H1 (cell line): Measurements from ENCODE around the gene CPEB3. TPM values are rescaled to one million over a fixed set of nuclear protein-coding genes. Genes with fewer than 3 reads are reported as not detected.

ENCODE experiments used
- ATF3 ChIP-seq: IDR thresholded peaks from 2 replicates; pipeline ENCODE4 v1.6.1; 2011; ENCODE audit warnings: low read depth, mild to moderate bottlenecking, low read length; ENCODE audit not compliant: insufficient read depth
- CHD7 ChIP-seq: fragments of 300-600 bp; sonication (generic); IDR thresholded peaks from 2 replicates; pipeline ENCODE4 v1.7.1; 2012; ENCODE audit warnings: low read length, moderate library complexity, mild to moderate bottlenecking, inconsistent platforms; ENCODE audit not compliant: insufficient replicate concordance
- JUN ChIP-seq: IDR thresholded peaks from 2 replicates; pipeline ENCODE4 v1.6.1; 2011; ENCODE audit warnings: low read depth, mild to moderate bottlenecking, improper control_type of control experiment, low read length
- NRF1 ChIP-seq: IDR thresholded peaks from 2 replicates; pipeline ENCODE4 v1.6.1; 2011; ENCODE audit warnings: mild to moderate bottlenecking, low read depth, low read length, improper control_type of control experiment
- POU5F1 ChIP-seq: IDR thresholded peaks from 2 replicates; pipeline ENCODE4 v1.6.1; 2011; ENCODE audit warnings: low read depth, mild to moderate bottlenecking, low read length, moderate library complexity
- RBBP5 ChIP-seq: IDR thresholded peaks from 2 replicates; pipeline ENCODE4 v1.7.1; 2012; ENCODE audit warnings: low read depth, mild to moderate bottlenecking, inconsistent platforms, low read length, moderate library complexity, borderline replicate concordance
- polyA plus RNA-seq, 7 experiments: library from polyadenylated mRNA; depleted of rRNA in 3 of 7; stranded (reverse) in 5 of 7; unstranded in 2 of 7; fragments of >200 nt in 5 of 7; fragments of 200-250 nt in 2 of 7; gene quantifications; 1 replicate in 5 of 7; 2 replicates in 1 of 7; 4 replicates in 1 of 7; pipeline versions ENCODE4 v1.2.1 to v1.2.3, GENCODE V29; 2011 to 2013; ENCODE audit warnings: missing spikeins in 2 of 7, mixed read lengths in 2 of 7
- total RNA-seq: library from RNA; stranded (reverse); fragmentation: NEBNext Ultra II Directional; extraction: Animal tissue kit (Norgen Biotek cat#: 25700); gene quantifications from 2 replicates; pipeline ENCODE4 v1.2.1, GENCODE V29; 2021

The CPEB3 gene
- total and polyA plus RNA-seq, 2 of the 8 experiments (the other 6 are each of a cell fraction or from before 2014, with no cell fraction given), result 0.39 to 1.7 TPM

- TF ChIP-seq CHD7 (no peak), ATF3 (no peak), POU5F1 (no peak), RBBP5 (no peak), NRF1 (no peak), JUN (no peak)
These were observed 188.2 kb downstream of the CPEB3 start (continued) for GRCh38 chr10:92102601-92103213.
